Activated T-helper 1 cell treated with anti-CD3 and anti-CD28 coated beads, Interleukin-12 subunit alpha, Interleukin-12 subunit beta, Interleukin-2, Interleukin-4 antibody, amounts not matched to agents 30 ng/mL and 10 ng/mL and 1 ng/mL, durations not matched to agents 14 hours and 24 hours and 36 hours (primary cell): ENCODE results near the gene COL18A1. TPM values are rescaled to one million over a fixed set of nuclear protein-coding genes. Genes with fewer than 3 reads are reported as not detected.

Experiments
- DNase-seq: peaks from one replicate; pipeline ENCODE4 v3.0.0; 2021; ENCODE audit warnings: low spot score
- H3K27ac Mint-ChIP-seq: one replicate; pipeline ENCODE4 v1.8.0; 2021; ENCODE audit warnings: mild to moderate bottlenecking, mixed read lengths
- H3K27me3 Mint-ChIP-seq: one replicate; pipeline ENCODE4 v1.8.0; 2022; ENCODE audit warnings: mild to moderate bottlenecking, moderate library complexity, mixed read lengths; ENCODE audit not compliant: insufficient read depth
- H3K36me3 Mint-ChIP-seq: one replicate; pipeline ENCODE4 v1.8.0; 2021; ENCODE audit warnings: low read depth, mixed read lengths
- H3K4me1 Mint-ChIP-seq: one replicate; pipeline ENCODE4 v1.8.0; 2021; ENCODE audit warnings: low read depth, mixed read lengths
- H3K4me3 Mint-ChIP-seq: one replicate; pipeline ENCODE4 v1.8.0; 2021; ENCODE audit warnings: mild to moderate bottlenecking, moderate library complexity, mixed read lengths
- H3K9me3 Mint-ChIP-seq: one replicate; pipeline ENCODE4 v1.8.0; 2021; ENCODE audit warnings: mixed read lengths
- intact Hi-C: fragments of 100-400 bp; cut with micrococcal nuclease; formaldehyde crosslinking; loops from one replicate; pipeline ENCODE4 v1.15.1; 2024
- total RNA-seq: library from RNA; stranded (reverse); gene quantifications from 2 replicates; pipeline ENCODE4 v1.2.3, GENCODE V29; 2022

The COL18A1 gene
- total RNA-seq, 1 donor from 2014 or later: 2.1 TPM

GRCh38 chr21:45456584-45457160 is 51.7 kb downstream of the COL18A1 start:
- no peaks in the 10 kb centered on the region for H3K4me1 Mint-ChIP-seq
- H3K36me3 Mint-ChIP-seq: no peaks in the 10 kb centered on the region
- intact Hi-C loops: no loop called here
- H3K4me3 Mint-ChIP-seq: no peak overlapping the region
- DNase-seq: no peak
- H3K27ac Mint-ChIP-seq: no peak overlapping the region
- H3K9me3 Mint-ChIP-seq: peaks cover 8% of the 10 kb centered on the region
- no peaks in the 10 kb centered on the region for H3K27me3 Mint-ChIP-seq

GRCh38 chr21:45457161-45457831 is 52.3 kb downstream of the COL18A1 start:
- H3K4me1 Mint-ChIP-seq: no peaks in the 10 kb centered on the region
- DNase-seq: no peak
- H3K27ac Mint-ChIP-seq: no peak overlapping the region
- H3K27me3 Mint-ChIP-seq: no peaks in the 10 kb centered on the region
- no peak overlapping the region for H3K4me3 Mint-ChIP-seq
- H3K9me3 Mint-ChIP-seq: peaks cover 8% of the 10 kb centered on the region
- no peaks in the 10 kb centered on the region for H3K36me3 Mint-ChIP-seq
- intact Hi-C loops: no loop called here

GRCh38 chr21:45457832-45458172 is 52.8 kb downstream of the COL18A1 start:
- Mint-ChIP-seq H3K27me3 (peaks cover 3% of the 10 kb centered on the region), H3K36me3 (no peaks in the 10 kb centered on the region), H3K27ac (no peak overlapping the region), H3K9me3 (peaks cover 5% of the 10 kb centered on the region), H3K4me3 (no peak overlapping the region), H3K4me1 (no peaks in the 10 kb centered on the region)
- DNase-seq: no peak
- intact Hi-C loops: no loop called here

- no peaks in the 10 kb centered on the region for H3K36me3 Mint-ChIP-seq
- H3K9me3 Mint-ChIP-seq: no peaks in the 10 kb centered on the region
- H3K27me3 Mint-ChIP-seq: peaks cover 6% of the 10 kb centered on the region
- H3K27ac Mint-ChIP-seq: no peak overlapping the region
- no peaks in the 10 kb centered on the region for H3K4me1 Mint-ChIP-seq
- H3K4me3 Mint-ChIP-seq: no peak overlapping the region
- intact Hi-C loops: no loop called here
- DNase-seq: no peak
Observed at GRCh38 chr21:45458281-45459170, 53.6 kb downstream of the COL18A1 start.

- DNase-seq: no peak
- Mint-ChIP-seq H3K4me3 (no peak overlapping the region), H3K4me1 (no peaks in the 10 kb centered on the region), H3K27ac (no peak overlapping the region), H3K27me3 (peaks cover 6% of the 10 kb centered on the region), H3K36me3 (no peaks in the 10 kb centered on the region), H3K9me3 (no peaks in the 10 kb centered on the region)
- intact Hi-C loops: no loop called here
Observed at GRCh38 chr21:45459171-45460010, 54.4 kb downstream of the COL18A1 start.

- intact Hi-C loops: no loop called here
- Mint-ChIP-seq H3K27me3 (peaks cover 6% of the 10 kb centered on the region), H3K27ac (no peak overlapping the region), H3K9me3 (no peaks in the 10 kb centered on the region), H3K4me3 (no peak overlapping the region), H3K36me3 (no peaks in the 10 kb centered on the region), H3K4me1 (no peaks in the 10 kb centered on the region)
- DNase-seq: no peak
Observed at GRCh38 chr21:45460011-45460565, 55.1 kb downstream of the COL18A1 start.

GRCh38 chr21:45460611-45461368 is 55.8 kb downstream of the COL18A1 start:
- H3K27me3 Mint-ChIP-seq: peaks cover 8% of the 10 kb centered on the region
- H3K27ac Mint-ChIP-seq: no peak overlapping the region
- DNase-seq: no peak
- H3K4me3 Mint-ChIP-seq: no peak overlapping the region
- no peaks in the 10 kb centered on the region for H3K36me3 Mint-ChIP-seq
- no peaks in the 10 kb centered on the region for H3K4me1 Mint-ChIP-seq
- intact Hi-C loops: no loop called here
- no peaks in the 10 kb centered on the region for H3K9me3 Mint-ChIP-seq

- Mint-ChIP-seq H3K4me1 (no peaks in the 10 kb centered on the region), H3K27me3 (peaks cover 8% of the 10 kb centered on the region)
- intact Hi-C loops: no loop called here
Observed at GRCh38 chr21:45461369-45461750, 56.4 kb downstream of the COL18A1 start.

GRCh38 chr21:45461806-45462341 is 56.9 kb downstream of the COL18A1 start:
- no peaks in the 10 kb centered on the region for H3K36me3 Mint-ChIP-seq
- H3K27ac Mint-ChIP-seq: no peak overlapping the region

More at GRCh38 chr21:45461369-45461750, 56.4 kb downstream of the COL18A1 start:
- Mint-ChIP-seq H3K27ac (no peak overlapping the region), H3K36me3 (no peaks in the 10 kb centered on the region), H3K4me3 (no peak overlapping the region), H3K9me3 (no peaks in the 10 kb centered on the region)
- no peak for DNase-seq

GRCh38 chr21:45463871-45464270 is 58.9 kb downstream of the COL18A1 start:
- Mint-ChIP-seq H3K4me3 (no peak overlapping the region), H3K9me3 (no peaks in the 10 kb centered on the region), H3K4me1 (no peaks in the 10 kb centered on the region), H3K36me3 (no peaks in the 10 kb centered on the region), H3K27me3 (peaks cover 8% of the 10 kb centered on the region), H3K27ac (no peak overlapping the region)
- no peak for DNase-seq
- intact Hi-C loops: no loop called here

More at GRCh38 chr21:45461806-45462341, 56.9 kb downstream of the COL18A1 start:
- H3K4me3 Mint-ChIP-seq: no peak overlapping the region
- H3K4me1 Mint-ChIP-seq: no peaks in the 10 kb centered on the region
- H3K27me3 Mint-ChIP-seq: peaks cover 8% of the 10 kb centered on the region
- intact Hi-C loops: no loop called here
- no peaks in the 10 kb centered on the region for H3K9me3 Mint-ChIP-seq
- no peak for DNase-seq

- no peak overlapping the region for H3K4me3 Mint-ChIP-seq
Observed at GRCh38 chr21:45464309-45464708, 59.3 kb downstream of the COL18A1 start.

GRCh38 chr21:45465105-45465504 is 60.1 kb downstream of the COL18A1 start:
- peaks cover 8% of the 10 kb centered on the region for H3K27me3 Mint-ChIP-seq
- H3K4me3 Mint-ChIP-seq: no peak overlapping the region
- no peaks in the 10 kb centered on the region for H3K36me3 Mint-ChIP-seq
- intact Hi-C loops: no loop called here
- DNase-seq: no peak
- no peaks in the 10 kb centered on the region for H3K4me1 Mint-ChIP-seq
- no peak overlapping the region for H3K27ac Mint-ChIP-seq
- H3K9me3 Mint-ChIP-seq: no peaks in the 10 kb centered on the region

More at GRCh38 chr21:45464309-45464708, 59.3 kb downstream of the COL18A1 start:
- peaks cover 8% of the 10 kb centered on the region for H3K27me3 Mint-ChIP-seq
- H3K27ac Mint-ChIP-seq: no peak overlapping the region
- H3K9me3 Mint-ChIP-seq: no peaks in the 10 kb centered on the region
- DNase-seq: no peak
- H3K4me1 Mint-ChIP-seq: no peaks in the 10 kb centered on the region
- intact Hi-C loops: no loop called here
- H3K36me3 Mint-ChIP-seq: no peaks in the 10 kb centered on the region
